HS-27A (cell line): ENCODE measurements around the gene TBC1D3B.
"Not testable (repeated sequence)": the region's sequence is repeated elsewhere in the genome, so short reads cannot be mapped to it uniquely, and the experiment has no call there.

Experiments
- DNase-seq: peaks from one replicate; pipeline ENCODE4 v3.0.0-alpha.2; 2012; ENCODE audit warnings: low read depth, missing footprints

The TBC1D3B gene

GRCh38 chr17:36128411-36128978 lies 47.9 kb downstream of the TBC1D3B start:
- DNase-seq, result peak; percentile 48

GRCh38 chr17:36127911-36128310 lies 48.5 kb downstream of the TBC1D3B start:
- DNase-seq, result no peak

- no peak for DNase-seq
These were observed 49.1 kb downstream of the TBC1D3B start for GRCh38 chr17:36127199-36127893.

- no peak for DNase-seq
These were observed 51.3 kb downstream of the TBC1D3B start for GRCh38 chr17:36124879-36125824.

GRCh38 chr17:36123431-36123830 lies 53.0 kb downstream of the TBC1D3B start:
- DNase-seq, result no peak

- DNase-seq, result not testable (repeated sequence)
These were observed 55.3 kb downstream of the TBC1D3B start for GRCh38 chr17:36121099-36121498.

- no peak for DNase-seq
These were observed 56.2 kb downstream of the TBC1D3B start for GRCh38 chr17:36120221-36120620.

GRCh38 chr17:36118477-36119353 lies 57.7 kb downstream of the TBC1D3B start:
- DNase-seq, result no peak

GRCh38 chr17:36117505-36118382 lies 58.7 kb downstream of the TBC1D3B start:
- DNase-seq, result no peak
